HG02759 (cell line): Measurements from ENCODE around the gene YIPF5.

Experiments
- ATAC-seq: cut with Tn5 transposase; IDR thresholded peaks from one replicate; pipeline ENCODE4 v1.9.1; 2021; ENCODE audit warnings: mild to moderate bottlenecking, moderate library complexity; ENCODE audit not compliant: unreplicated experiment

The YIPF5 gene

DNA sequence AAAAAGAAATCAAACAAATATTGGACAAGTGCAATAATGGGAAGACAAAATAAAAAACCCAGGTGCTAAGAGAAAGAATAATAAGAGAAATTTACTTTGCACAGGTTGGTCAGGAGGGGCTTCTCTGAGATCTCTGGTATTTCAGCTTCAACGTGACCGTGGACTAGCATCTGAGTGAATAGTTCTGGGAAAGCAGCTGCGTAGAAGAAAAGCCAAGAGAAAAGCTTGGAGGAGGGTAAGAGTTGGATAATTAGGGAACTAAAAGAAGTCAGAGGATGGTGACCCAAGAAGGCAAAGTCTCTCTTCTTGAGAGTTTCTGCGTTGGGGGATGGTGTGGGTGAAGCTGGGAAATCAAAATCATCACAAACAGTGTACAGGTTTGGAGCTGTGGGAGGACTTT is 41.6 kb downstream of the YIPF5 start:
- ATAC-seq, result no peak

DNA sequence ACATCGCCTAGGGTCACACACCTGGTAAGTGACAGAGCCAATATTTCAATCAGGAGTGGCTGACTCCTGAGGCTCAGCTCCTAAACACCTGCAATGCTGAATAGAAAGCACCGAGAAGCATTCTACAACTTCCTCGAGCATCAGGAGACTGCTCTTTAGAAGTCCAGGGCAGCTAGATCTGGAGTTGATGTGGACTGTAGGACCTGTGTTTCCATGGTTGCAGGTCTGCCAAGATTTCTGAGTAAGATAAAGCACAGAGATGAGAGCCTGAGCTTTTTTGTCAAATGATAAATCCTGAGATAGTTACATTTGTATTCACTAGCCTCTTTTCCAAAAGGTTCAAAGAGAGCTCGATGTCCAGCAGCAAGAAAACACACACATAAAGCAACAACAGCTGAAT is 43.8 kb downstream of the YIPF5 start:
- no peak for ATAC-seq

DNA sequence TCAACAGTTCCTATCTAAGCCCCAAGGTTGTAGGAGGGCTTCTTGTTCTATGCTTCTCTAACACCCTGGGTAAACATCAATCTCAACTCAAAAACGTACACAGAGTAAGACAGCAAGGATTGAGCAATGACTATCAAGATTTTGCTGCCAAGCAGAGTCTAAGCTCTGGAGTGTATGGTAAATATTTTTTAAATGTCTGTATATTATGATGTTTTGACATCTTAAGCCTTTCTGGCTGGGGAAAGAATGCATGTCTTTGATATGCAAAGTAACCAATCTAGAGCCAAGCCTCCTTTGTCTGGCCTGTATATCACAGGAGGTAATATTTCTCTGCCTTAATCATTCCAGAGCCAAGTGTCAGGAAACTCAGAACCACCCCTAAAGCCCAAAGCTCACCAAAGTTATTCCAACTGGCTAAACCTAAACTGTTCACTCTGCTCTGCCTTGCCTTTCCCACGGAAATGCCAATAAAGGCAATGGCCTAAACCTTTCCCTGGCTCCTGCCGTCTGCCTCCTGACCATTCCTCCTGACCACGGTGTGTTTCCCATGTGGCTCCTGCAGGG is 45.2 kb downstream of the YIPF5 start:
- ATAC-seq, result no peak

DNA sequence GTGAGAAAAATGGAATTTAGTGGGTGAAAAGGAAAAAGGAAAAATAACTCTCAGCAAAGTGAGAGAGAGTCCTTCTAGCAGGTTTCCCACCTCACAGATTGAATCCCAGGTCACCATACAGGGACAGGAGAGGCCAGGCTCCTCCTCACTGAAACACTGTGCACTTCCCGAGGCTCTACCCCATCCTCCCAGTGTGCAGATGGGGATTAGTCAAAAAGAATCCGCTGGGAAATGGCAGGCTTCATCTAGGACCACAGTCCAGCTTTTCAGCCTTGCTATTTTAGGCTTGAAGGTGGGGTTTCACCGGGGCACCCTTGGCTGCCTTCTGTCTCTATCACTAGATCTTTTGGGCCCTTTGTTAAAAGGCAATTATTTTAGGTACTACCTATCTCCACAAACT is 47.8 kb downstream of the YIPF5 start:
- no peak for ATAC-seq

DNA sequence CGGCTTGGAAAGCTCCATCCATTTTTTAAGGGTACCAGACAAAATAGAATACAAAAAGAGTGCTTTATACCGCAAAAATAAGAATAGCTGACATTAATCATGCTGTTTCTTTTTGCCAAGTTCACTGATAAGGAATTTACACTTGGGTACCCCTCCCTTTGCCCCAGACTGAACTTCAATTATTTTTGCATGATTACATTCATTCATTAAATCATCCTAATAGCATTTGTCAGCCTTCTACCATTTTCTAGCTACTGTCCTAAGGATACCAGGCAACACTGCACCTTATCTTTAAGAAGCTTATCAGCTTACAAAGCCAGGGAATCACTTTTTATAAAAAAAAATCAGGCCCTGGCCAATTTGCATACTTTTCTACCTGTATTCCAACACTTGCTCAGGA is 48.4 kb downstream of the YIPF5 start:
- ATAC-seq, result no peak

DNA sequence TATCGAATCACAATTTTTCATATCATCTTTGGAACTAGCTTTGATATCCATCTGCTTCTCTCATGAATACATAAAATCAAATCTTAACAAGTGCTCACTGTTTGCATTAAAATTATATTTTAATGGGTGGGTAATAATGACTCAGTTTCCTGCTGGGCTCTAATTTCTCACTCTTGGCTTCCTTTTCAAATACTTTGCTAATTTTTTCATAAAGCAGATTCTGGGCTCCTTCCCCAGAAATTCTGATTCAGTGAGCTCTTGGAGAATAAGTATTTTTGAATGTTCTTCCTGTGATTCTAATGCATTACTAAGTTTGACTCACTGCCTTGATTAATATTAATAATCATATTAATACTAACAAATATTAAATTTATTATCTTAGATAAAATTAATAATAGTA is 48.9 kb downstream of the YIPF5 start:
- no peak for ATAC-seq

DNA sequence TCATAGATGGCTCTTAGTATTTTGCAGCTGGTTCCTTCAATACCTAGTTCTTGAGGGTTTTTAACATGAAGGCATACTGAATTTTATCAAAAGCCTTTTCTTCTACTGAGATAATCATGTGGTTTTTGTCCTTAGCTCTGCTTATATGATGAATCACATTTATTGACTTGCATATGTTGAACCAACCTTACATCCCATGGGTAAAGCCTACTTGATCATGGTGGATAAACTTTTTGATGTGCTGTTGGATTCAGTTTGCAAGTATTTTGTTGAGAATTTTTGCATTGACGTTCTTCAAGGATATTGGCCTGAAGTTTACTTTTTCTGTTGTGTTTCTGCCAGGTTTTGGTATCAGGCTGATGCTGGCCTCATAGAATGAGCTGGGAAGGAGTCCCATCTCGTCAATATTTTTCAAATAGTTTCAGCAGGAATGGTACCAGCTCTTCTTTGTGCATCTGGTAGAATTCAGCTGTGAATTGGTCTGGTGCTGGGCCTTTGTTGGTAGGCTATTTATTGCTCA is 49.7 kb downstream of the YIPF5 start:
- ATAC-seq, result no peak

DNA sequence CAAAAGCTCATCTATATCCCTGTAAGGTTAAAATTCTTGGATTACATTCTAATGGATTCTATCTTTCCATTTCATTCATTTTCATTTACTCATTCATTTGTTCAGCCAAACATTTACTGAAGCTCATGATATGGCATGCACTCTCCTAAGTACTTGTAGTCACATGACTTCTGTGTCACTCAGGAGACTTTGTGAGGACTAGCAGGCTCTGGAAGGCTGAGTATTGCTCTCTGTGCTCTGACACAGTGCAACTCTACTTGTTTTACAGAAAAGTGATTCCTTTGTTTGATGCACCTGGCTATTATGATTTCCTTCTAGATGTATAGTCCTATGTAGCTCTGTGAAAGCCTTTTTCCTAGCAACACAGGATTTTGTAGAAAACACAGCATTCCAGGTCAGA is 53.0 kb downstream of the YIPF5 start:
- ATAC-seq, result no peak

DNA sequence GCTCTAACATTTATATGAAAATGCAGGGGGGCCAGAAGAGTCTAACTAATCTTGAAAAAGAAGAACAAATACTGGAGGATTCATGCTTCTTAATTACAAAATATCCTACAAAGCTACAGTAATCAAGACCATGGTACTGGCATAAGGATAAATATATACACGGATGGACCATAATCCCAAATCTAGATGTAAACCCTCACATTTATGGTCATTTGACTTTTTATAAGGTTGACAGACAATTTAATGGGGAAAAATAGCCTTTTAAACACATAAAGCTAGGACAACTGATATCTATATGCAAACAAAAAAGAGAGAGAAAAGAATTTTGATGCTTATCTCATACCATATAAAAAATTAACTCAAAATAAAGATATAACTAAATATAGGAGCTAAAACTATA is 55.9 kb downstream of the YIPF5 start:
- no peak for ATAC-seq
